Neural cell (in vitro differentiated cells): ENCODE results near the gene HES6.

Source experiments
- CTCF ChIP-seq: fragments of 450-650 bp; IDR thresholded peaks from 2 replicates; pipeline ENCODE4 v1.5.1; 2014; ENCODE audit warnings: antibody characterized with exemption, mild to moderate bottlenecking, moderate library complexity; ENCODE audit not compliant: poor library complexity, severe bottlenecking
- EZH2 ChIP-seq: fragments of 200-600, 300-800 bp; shearing (Covaris generic), sonication (generic); IDR thresholded peaks from 2 replicates; pipeline ENCODE4 v1.6.1; 2014; ENCODE audit warnings: antibody characterized with exemption, low read length, borderline replicate concordance, mild to moderate bottlenecking; ENCODE audit not compliant: insufficient read depth, poor library complexity, severe bottlenecking
- POLR2AphosphoS5 ChIP-seq: IDR thresholded peaks from 2 replicates; pipeline ENCODE4 v1.6.1; 2012
- REST ChIP-seq: IDR thresholded peaks from 2 replicates; pipeline ENCODE4 v1.6.1; 2012; ENCODE audit warnings: borderline replicate concordance

- TF ChIP-seq CTCF (no peak), REST (no peak), EZH2 (no peak), POLR2AphosphoS5 (no peak)
Measured at GRCh38 chr2:238243496-238244076, 3.7 kb upstream of the HES6 start.
